Fibroblast of skin of left quadriceps (primary cell): ENCODE results near the gene COG5.

Experiments used
- DNase-seq, 2 experiments: peaks; one replicate each; pipeline ENCODE4 v3.0.0-alpha.2; 2013; ENCODE audit warnings: low read depth in 2 of 2

Gene COG5

DNA sequence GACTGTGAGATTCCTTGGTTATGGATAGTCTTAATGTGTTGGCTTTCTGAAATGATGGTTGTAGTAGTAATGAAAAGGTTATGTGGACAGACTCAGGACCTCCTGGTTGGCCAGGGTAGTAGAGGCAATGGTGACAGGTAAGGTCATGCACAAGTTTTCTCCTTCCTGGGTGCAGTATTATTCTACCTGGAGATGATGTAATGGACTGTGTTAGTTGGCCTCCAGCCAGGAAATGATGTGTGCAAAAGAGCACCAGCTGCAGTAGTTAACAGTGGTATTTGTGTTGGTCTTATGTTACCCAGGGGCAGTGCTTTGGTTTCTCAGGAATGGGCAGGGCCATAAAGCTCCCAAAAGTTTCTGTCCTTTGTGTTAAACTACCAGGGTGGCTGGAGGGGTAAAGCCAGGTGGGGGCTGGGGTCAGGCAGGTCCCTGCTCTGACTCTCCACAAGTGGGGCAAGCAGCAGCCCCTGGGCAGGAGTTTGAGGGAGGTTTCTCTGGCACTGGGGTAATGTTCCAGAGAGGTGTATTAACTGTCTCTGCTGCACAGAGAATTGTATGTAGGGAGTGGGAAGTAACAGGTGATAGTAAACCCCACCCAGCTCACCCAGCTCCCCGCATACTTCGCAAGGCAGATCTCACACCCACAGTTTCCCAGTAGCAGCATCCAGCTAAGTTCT lies 57.6 kb downstream of the COG5 start:
- DNase-seq = no peak

DNA sequence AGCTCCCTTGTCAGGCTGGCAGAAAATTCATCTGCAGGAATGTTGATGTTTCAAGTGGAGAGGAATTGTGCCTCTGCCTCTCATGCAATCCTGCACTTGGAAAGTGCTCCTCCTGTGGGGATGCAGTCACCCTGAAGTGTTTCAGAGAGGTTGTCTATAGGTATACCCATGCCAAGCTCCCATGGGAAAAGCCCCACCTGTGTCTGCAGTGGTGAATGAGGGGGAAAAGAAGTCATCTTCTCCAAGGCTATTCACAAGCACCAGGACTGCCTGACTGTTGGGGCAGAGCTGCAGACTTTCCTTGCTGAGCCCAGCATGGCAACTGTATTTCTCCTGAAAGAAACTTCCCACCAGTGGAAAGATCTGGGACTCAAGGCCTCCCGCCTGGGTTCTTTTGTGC lies 58.4 kb downstream of the COG5 start:
- DNase-seq = no peak

DNA sequence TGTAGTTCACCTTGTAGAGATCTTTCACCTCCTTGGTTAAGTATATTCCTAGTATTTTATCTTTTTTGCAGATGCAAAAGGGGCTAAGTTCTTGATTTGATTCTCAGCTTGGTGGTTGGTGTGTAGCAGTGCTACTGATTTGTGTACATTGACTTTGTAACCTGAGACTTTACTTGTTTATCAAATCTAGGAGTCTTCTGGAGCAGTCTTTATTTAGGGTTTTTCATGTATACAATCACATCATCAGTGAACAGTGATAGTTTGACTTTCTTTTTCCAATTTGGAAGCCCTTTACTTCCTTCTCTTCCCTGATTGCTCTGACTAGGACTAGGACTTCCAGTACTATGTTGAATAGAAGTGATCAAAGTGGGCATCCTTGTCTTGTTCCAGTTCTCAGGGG lies 60.0 kb downstream of the COG5 start:
- DNase-seq = no peak

DNA sequence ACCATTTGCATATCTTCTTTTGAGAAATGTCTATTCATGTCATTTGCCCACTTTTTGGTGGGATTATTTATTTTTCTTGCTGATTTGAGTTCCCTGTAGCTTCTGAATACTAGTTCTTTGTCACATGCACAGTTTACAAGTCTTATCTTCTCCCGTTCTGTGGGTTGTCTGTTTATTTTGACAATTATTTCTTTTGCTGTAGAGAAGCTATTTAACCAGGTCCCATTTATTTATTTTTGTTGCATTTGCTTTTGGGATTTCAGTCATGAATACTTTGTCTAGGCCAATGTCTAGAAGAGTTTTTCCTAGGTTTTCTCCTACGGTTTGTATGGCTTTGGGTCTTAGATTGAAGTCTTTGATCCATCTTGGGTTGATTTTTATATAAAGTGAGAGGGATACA lies 60.9 kb downstream of the COG5 start:
- DNase-seq = no peak

DNA sequence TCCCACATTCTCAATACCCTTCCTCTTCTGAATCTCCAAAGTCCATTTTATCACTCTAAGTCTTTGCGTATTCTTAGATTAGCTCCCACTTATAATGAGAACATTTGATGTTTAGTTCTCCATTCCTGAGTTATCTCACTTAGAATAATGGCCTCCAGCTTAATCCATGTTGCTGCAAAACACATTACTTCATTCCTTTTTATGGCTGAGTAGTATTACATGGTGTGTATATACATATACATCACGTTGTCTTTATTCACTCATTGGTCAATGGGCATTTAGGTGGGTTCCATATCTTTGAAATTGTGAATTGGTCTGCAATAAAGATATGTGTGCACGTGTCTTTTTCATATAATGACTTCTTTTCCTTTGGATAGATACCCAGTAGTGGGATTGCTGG lies 61.6 kb downstream of the COG5 start:
- no peak for DNase-seq

DNA sequence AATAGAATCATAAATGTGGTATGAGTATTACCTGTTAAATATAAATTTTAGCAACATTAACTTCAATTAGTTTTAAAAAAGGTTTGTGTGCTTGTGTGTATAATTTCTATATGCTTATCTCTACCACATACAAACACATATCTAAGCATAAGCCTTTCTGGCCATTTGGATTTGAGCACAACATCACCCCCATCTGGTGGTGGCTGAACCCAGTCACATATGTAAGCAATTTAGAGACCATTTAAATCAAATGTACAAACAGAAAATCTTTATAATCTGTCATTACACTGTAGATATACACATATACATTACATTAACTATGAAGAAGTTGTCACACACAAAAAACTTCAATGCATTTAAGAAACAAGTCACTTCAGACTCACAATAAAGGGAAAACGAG lies 62.1 kb downstream of the COG5 start:
- DNase-seq = peak in 1 of 2 experiments; percentile 12

DNA sequence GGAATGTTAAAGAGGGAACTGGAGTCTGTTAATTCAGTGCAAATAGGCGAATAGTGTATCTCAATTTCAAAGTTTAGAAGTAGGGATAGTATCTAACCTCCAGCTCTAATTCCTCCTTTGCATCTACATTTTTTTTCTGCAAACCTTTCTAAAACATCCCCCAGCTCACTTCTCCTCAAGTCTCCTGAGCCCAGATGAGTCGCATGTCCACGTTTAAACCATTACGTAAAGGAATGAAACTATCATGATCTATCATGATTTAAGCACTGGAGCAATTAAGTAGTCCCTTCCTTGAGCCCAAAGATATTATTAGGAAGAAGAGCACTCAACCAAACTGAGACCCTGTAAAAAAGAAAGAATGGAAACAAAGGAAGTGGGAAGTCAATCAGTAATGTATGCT lies 64.0 kb downstream of the COG5 start:
- peak; percentile 11 to 17 for DNase-seq

DNA sequence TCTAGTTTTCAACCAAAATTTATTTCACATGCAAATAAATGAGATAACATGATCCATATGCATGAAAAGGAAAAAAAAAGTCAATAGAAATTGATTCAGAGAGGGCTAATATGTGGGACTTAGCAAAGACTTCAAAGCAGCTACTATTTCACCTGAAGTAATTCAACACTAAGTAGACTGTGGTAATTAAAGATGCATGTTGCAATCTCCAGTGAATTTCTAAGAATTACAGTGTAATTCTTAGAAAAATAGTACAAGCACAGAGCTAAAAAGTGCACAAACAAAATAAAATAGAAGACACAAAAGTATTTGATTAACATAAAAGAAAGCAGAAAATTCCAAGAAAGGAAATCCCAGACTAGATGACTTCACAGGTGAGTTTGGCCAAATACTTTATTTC lies 68.2 kb downstream of the COG5 start:
- no peak for DNase-seq

DNA sequence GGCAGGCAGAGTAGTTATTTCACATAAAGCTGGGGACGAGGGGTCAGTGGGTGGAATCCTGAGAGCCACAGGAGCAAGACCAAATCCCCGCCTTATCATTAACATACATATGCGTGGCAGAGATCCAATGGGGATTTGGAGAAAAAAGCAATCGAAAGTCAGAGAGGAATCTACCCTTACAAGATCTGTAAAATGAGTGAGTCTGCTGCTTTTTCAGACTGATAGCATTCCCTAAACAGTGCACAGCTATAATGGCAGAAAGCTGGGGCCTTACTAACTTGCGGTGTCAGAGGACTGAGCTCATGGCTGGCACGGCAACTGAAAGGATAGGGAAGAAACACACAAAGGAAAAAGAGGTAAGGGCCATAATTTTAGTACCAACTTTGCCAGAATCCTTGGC lies 68.8 kb downstream of the COG5 start:
- DNase-seq = no peak

DNA sequence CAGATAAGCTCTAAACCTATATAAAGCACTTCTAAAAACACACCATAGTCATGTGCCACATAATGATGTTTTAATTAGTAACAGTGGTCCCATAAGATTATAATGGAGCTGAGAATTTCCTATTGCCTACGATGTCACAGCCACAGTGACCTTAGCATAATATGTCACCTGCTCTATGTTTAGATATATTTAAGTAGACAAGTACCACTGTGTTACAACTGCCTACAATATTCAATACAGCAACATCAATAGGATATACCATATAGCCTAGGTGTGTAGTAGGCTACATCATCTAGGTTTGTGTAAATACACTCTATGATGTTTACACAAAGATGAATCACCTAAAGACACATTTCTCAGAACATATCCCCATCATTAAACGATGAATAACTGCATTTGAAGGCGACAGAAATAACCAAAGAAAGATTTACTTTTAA lies 69.4 kb downstream of the COG5 start:
- DNase-seq = no peak

DNA sequence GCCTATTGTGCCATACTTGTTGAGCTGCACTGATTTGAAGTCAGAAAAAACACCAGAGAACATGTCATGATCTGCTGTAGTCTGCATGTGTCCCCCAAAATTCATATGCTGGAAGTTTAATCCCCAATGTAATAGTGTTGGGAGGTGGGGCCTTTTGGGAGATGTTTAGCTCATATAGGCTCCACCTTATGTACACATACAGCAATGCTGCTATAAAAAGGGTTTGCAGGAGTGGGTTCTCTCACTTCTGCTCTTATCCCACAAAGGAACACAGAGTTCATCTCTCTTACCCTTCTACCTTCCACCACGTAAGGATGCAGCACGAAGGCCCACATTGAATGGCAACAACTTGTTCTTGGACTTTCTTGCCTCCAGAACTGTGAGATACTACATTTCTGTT lies 70.8 kb downstream of the COG5 start:
- DNase-seq = no peak

DNA sequence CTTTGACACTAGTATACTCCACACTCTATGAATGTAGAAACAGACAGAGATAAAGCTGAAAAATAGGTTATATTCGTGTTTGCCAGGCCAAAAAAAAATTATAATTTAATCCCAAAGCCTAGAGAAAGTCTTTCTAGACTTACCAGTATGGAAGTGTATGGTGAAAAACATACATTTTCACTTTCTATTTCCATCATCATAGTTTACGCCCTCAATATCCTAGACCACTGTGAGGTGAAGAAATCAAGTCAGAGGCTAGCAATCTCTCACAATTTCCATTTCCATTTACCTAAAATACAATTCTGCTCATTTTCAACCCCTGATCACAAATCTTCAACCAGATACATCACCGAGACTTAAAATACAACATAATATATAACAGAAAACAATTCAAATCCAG lies 77.7 kb downstream of the COG5 start:
- no peak for DNase-seq

DNA sequence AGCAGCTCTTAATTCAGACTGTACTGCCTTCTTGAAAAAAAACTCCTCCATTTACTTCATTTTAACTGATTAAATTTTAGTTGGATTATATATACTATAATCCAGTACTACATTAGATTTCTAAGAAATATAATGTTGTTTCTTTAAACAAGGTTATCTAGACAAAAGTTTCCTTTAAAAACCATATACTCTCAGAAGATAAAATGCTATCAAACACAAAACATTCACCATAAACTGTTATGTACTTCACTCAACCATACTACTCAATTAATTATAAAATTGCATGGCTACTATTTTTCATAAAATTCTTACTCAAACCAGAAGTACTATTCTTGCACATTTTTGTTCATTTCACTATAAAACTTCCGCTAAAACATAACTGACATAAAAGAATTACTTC lies 81.1 kb downstream of the COG5 start:
- no peak for DNase-seq

DNA sequence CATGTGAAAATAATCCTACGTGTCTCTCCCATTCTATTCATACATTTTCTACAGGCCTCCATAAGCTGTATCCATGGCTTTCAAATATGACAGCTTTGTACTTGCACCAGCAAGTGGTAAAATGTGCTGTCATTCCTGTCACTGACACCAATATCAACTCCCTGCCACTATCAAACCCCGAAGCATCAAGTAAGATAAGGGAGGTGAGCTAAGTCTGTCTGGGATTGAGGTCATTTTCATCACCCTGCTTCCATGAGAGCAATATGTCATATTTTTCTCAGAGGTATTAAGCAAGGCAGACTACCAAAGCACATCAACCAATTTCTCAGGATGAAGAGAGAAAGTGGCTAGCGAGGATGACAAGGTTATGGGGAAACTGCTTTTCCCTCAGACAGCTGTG lies 82.8 kb downstream of the COG5 start:
- no peak for DNase-seq

DNA sequence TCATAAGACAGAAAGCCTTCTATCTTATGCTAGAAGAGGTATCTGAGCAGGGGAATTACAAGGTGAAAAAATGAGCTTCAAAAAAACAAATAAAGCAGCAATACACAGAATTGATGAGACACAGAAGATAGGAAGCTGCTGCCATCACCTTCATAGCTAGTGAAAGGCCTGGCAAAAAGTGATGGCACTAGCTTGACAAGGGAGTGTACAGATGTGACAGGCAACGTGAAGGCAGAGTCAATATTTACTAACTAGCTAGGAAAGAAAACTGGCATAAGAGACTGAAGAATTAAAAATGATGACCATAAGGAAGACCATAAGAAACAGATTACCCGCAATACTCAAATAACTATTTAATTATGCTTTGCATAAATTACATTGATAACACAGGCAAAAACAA lies 84.4 kb downstream of the COG5 start:
- no peak for DNase-seq

DNA sequence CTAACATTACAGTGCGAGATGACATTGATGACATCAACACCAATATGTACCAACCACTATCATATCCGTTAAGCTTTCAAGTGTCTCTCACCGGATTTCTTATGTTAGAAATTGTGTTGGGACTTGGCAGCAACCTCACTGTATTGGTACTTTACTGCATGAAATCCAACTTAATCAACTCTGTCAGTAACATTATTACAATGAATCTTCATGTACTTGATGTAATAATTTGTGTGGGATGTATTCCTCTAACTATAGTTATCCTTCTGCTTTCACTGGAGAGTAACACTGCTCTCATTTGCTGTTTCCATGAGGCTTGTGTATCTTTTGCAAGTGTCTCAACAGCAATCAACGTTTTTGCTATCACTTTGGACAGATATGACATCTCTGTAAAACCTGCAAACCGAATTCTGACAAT lies 89.6 kb downstream of the COG5 start:
- DNase-seq = no peak

DNA sequence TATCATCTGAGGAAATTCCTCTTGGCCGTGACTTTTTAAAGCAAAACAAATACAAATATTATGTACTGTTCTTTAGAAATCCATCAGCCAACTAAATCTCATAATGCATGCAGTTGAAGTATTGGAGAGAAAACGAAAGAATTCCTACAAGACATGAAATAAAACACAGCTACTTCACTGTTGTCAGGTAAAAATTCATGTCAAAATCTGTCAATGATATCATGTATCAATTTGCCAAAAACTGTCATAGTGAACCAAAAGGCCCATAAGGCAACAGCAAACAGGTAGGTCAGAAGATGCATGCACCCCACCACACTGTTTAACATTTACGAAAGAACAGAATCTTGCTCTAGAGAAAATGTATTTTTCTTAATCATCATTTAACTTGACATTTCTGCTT lies 91.6 kb downstream of the COG5 start:
- DNase-seq = no peak

DNA sequence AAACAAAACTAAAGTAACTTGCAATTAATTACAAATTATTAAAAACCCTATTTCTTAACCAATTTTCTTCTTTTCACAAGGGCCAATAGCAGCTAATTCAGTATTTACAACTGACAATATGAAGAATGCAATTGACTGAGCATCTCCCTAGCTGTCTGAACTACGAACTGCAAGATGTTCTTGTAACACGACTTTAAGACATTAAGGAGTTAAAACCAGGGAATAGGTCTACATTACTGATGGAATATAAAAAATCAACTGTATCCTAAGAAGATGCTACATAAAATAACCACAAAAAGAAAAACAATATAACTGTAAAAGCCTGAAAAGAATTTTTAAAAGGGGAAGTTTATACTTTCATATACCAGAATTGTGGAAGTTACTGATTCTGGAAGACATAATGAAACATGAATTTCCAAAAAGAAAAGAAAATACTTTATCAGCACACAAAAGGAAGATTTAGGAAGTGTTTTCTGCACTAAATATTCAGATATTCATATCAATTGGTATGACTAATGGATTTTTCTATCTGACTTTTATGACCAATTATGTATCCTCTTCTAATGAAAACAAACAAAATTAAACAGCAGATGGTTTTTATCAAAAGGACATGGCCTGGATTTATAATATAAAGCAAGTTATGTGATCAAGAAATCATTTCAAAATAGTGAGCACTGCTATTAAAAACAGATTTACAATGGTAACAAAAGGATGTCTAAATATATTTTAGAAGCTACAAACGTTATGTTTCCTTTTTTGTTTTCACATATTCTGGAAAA lies 92.2 kb downstream of the COG5 start:
- DNase-seq = peak in 1 of 2 experiments; percentile 12

DNA sequence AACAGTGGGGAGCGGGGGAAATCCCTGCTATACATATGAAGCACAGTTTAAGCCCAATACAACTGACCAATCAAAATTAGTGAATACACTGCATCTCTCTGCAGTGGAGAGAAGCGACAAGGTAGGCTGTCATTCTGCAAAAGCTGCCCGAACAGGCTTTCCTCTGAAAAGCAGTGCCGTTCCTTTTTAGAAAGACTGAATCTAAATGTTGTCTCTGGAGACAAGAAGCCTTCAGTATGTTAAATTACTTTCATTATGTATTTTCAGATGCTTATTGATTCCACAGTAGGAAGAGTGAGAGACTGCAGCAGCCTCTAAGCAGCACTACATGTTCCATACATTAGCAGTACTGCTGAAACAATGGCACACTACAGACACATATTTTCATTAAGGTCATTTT lies 93.8 kb downstream of the COG5 start, which contains the start of gene GPR22:
Gene GPR22 (plus strand): TSS at position 129 of the 400 bp plus-strand sequence. CDS start 4,004 bp downstream, outside the sequence.
- DNase-seq = no peak

DNA sequence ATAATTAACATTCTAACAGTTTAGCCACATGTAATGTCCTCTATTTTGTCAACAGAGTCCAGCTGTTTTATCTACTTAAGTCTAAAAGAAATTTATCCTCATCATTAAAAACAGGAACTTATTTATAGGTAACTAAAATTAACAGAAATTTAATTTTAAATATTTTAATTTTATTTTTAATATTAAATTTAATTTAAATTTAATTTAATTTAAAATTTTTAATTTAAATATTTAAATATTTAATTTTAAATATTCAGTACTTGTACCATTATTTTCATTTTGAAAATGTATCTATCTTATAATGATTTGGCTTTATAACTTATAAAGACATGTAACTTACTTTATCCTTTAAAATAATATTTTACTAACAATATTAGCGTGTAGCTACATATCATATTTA lies 94.9 kb downstream of the COG5 start:
- DNase-seq = no peak

DNA sequence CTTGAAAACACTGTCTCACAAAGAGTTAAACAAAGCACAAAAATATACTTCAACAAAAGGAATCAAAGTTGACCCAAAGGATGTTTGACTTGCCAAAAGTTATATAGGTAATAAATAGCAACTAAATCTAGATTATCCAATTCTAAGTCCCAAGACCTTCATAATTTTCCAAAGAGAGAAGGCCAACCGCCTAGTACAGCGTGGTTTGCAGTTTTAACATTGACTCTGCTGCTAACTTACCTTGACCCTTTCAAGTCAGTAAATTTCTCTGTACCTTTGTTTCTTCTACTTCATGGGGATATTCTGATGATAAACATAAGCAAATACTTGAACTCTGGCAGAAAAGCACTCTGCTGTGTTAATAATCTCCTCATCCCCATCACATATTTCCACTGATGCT lies 95.7 kb downstream of the COG5 start:
- DNase-seq = no peak

DNA sequence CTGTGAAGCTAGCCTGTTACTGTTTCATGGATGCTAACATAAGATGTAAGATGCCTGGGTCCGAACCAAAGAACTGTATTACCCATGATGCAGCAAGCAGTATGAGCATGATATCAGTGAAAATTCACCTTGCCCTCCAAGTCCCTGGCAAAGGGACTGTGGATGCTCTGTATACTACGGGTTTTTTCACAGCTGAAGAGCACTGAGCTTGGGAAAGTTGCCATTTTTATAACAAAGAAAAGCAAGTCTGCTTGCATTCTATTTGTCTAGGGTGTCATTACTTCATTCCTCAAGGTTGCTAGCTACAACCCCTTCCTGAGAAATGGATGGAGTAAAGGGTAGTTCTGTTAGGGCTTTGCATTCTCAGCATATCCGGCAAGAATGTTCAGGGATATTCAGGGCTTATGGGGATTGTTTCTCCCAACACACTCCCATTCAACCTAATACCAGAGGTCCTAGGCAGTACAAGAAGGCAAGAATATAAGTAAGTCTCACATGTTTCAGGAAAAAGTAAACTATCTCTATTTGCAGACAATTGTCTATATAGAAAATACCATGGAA lies 99.0 kb downstream of the COG5 start:
- DNase-seq = no peak
